AG09309 (cell line): ENCODE data around the gene FAM107B.

Experiments
- DNase-seq: peaks from one replicate; pipeline ENCODE4 v3.0.0-alpha.2; 2010; ENCODE audit warnings: low read depth
- H3K4me3 ChIP-seq: 2 replicates; pipeline ENCODE4 v1.5.1; 2011; ENCODE audit warnings: mild to moderate bottlenecking, low read depth, low read length, moderate library complexity; ENCODE audit not compliant: control insufficient read depth
- CTCF ChIP-seq: IDR thresholded peaks from 2 replicates; pipeline ENCODE4 v1.5.1; 2011; ENCODE audit warnings: mild to moderate bottlenecking, low read depth, low read length, inconsistent platforms; ENCODE audit not compliant: insufficient read depth, control insufficient read depth; ENCODE audit errors: missing control alignments

FAM107B gene

GRCh38 chr10:14728346-14728745, 46.4 kb downstream of the FAM107B start:
- no peak overlapping the region for H3K4me3 ChIP-seq
- no peak for TF ChIP-seq CTCF
- no peak for DNase-seq

- no peak overlapping the region for H3K4me3 ChIP-seq
- DNase-seq = no peak
- TF ChIP-seq CTCF = no peak
Observed at GRCh38 chr10:14727924-14728323, 46.8 kb downstream of the FAM107B start.

GRCh38 chr10:14727465-14727864, 47.2 kb downstream of the FAM107B start:
- no peak for TF ChIP-seq CTCF
- DNase-seq = no peak
- no peak overlapping the region for H3K4me3 ChIP-seq

DNA sequence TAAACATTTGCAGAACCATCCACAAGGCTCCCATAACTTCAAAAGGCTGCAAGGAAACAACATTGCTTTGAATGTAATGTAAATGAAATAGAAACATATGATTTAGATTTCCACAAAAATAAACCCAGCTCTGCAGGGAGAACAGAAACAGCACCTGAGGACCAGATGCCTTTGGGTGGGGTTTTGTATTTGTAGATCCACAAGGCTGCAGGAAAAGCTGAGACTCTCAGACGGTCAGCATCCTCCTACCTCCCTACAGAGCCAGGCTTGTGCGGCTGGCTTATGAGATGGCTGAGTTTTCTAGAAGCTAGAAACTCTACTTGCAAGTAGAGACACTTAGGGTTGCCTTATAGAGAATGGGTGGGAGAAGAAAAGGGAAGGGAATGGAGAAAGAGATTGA, 49.8 kb downstream of the FAM107B start:
- H3K4me3 ChIP-seq = no peak overlapping the region
- no peak for DNase-seq
- no peak for TF ChIP-seq CTCF

DNA sequence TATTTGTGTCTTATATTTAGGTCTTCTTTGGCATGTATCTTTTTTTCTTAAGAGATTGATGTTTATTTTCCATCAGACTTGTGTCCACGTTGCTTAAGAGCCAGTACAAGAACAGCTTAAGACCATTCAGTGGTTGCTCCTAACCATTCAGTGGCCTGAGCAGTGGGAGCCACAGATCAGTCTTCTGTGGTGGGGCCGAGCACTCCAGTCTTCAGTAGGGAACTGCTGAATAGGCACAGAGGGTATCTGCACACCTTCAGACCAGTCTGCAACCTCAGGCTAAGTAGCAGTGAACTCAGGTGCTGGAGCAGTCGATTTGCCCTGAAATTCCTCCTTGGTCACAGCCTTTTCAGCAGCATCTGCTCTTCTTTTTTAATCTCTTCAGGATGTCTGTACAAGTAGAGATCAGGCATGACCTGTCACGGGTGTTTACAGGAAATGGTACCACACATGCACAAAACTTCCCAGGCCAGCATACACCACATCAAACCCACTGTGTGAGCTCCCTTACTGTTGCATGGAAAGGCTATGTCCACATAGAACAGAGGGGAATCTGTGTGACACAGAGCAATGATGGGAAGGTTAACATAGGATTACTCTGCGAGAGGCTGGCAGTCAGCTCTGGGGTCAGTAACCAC, 51.5 kb downstream of the FAM107B start:
- H3K4me3 ChIP-seq = no peak overlapping the region
- no peak for DNase-seq
- TF ChIP-seq CTCF = no peak

GRCh38 chr10:14717552-14717951, 57.1 kb downstream of the FAM107B start:
- no peak for DNase-seq
- no peak for TF ChIP-seq CTCF
- no peak overlapping the region for H3K4me3 ChIP-seq
